Measurements from ENCODE around the gene ST3GAL4. TPM values are rescaled to one million over a fixed set of nuclear protein-coding genes. Genes with fewer than 3 reads are reported as not detected.
A peak's percentile ranks its signal among the peaks of the same experiment; 100 is the strongest.

The ST3GAL4 gene
- total and polyA plus RNA-seq, 9 of the 15 experiments (the other 6 are each of a cell fraction or from before 2014, with no cell fraction given): 0.27 to 22.9 (median 10.5) TPM

- ATAC-seq: no peak; the same call in 2 of the 3 replicates
- ChIA-PET CTCF (ENCODE audit: low intra/inter-chr PET ratio) (no interaction called here), POLR2A (interaction anchor here (1.2 kb wide), 2 partner anchors 9 to 52 kb away, joined by 3 read pairs; no protein-coding TSS in a partner anchor)
- no TSS peak for BruUV-seq (replicated peaks)
- Histone ChIP-seq H3K4me2 (ENCODE audit: insufficient read depth, low read length) (no peak overlapping the region), H3K36me3 (ENCODE audit: control insufficient read depth, insufficient read depth, low read length) (no peaks in the 10 kb centered on the region), H3K27ac (ENCODE audit: extremely low read depth, low read depth, low read length) (no peak overlapping the region), H3K79me2 (ENCODE audit: control insufficient read depth, insufficient read depth, low read length) (no peaks in the 10 kb centered on the region), H2AFZ (ENCODE audit: low read depth, low read length) (no peak overlapping the region), H3K9me1 (ENCODE audit: control insufficient read depth, insufficient read depth, low read length) (no peaks in the 10 kb centered on the region), H4K20me1 (replicated peaks; ENCODE audit: control insufficient read depth, insufficient read depth, low read length) (peaks cover 18% of the 10 kb centered on the region; the same call in 1 of the 2 replicates), H3K4me3 (no peak overlapping the region), H3K4me1 (replicated peaks in 1 of 2; ENCODE audit: control insufficient read depth in 2 of 2, insufficient read depth in 2 of 2, low read length in 2 of 2) (peaks cover 0 to 8% of the 10 kb centered on the region in 2 experiments; a peak in 2 of 5 replicates), H3K27me3 (ENCODE audit: control insufficient read depth in 2 of 2, insufficient read depth in 2 of 2, low read length in 2 of 2) (no peaks in the 10 kb centered on the region), H3K9me3 (replicated peaks; ENCODE audit: control insufficient read depth, insufficient read depth, low read depth, low read length) (no peaks in the 10 kb centered on the region), H3K9ac (ENCODE audit: insufficient read depth in 1 of 2, low read depth in 2 of 2, low read length in 2 of 2) (peak overlapping the region in 1 of 2 experiments; percentile 52; a peak in 2 of 4 replicates)
- FAIRE-seq: no peak
- intact Hi-C loops (cut with micrococcal nuclease): no loop called here
- 61% methylated on average over 17 of the region's 19 CpGs for WGBS (ENCODE audit: insufficient coverage, low coverage, missing lambda C conversion rate)
- in situ Hi-C loops (cut with MboI): no loop called here
- no peak for TF ChIP-seq SRSF7 (optimal IDR thresholded peaks at IDR 0.05; ENCODE audit: low read depth, low read length)
- TF ChIP-seq SREBF1 (IDR thresholded peaks at IDR 0.05; ENCODE audit: borderline replicate concordance, low read depth, low read length): no peak
- TF ChIP-seq YBX1 (IDR thresholded peaks at IDR 0.05): no peak
- no peak for DNase-seq (ENCODE audit: extremely low read depth in 1 of 4, low spot score in 3 of 4)
Observed at GRCh38 chr11:126366064-126366822, 10.8 kb downstream of the ST3GAL4 start.

All from K562 (cell line).